HCT116 (cell line): ENCODE results near the gene PPM1E. TPM values are rescaled to one million over a fixed set of nuclear protein-coding genes. Genes with fewer than 3 reads are reported as not detected.

Experiments
- ATAC-seq: fragments of 200-7000 bp; cut with Tn5 transposase; 2 replicates; pipeline ENCODE4 v1.9.1; 2020; ENCODE audit warnings: mild to moderate bottlenecking, moderate library complexity
- BruUV-seq: library from RNA; stranded (reverse); fragments of 400-500 nt; replicated peaks from 2 replicates; lab custom pipeline; 2021; lab: Mats Ljungman, UMichigan
- CTCF ChIA-PET: fragments of 300-600 bp; sonication (Branson Sonifier 250); formaldehyde crosslinking; loops from one replicate; lab custom pipeline; 2021; ENCODE audit warnings: antibody characterized with exemption; lab: Charles Lee
- POLR2A ChIA-PET: fragments of 300-600, 350-600 bp; sonication (Branson Sonifier 250); formaldehyde crosslinking; loops from one replicate; lab custom pipeline; 2021; ENCODE audit warnings: antibody characterized with exemption; lab: Charles Lee
- RAD21 ChIA-PET, 2 experiments: fragments of 300-600 bp; sonication (Branson Sonifier 250); formaldehyde crosslinking; loops; one replicate each; lab custom pipeline; 2023; ENCODE audit warnings: low total read pairs in 2 of 2; ENCODE audit not compliant: uncharacterized antibody in 2 of 2, unreplicated experiment in 2 of 2, low non-redundant PET in 1 of 2; lab: Charles Lee
- DNase-seq: peaks from one replicate; pipeline ENCODE4 v3.0.0-alpha.2; 2010; ENCODE audit warnings: low read depth, low spot score
- H2AFZ ChIP-seq: fragments of 200-600 bp; shearing (Covaris generic), sonication (generic); 2 replicates; pipeline ENCODE4 v1.6.1; 2017; ENCODE audit warnings: low read depth, mixed run types, mixed read lengths, antibody characterized with exemption, low read length; ENCODE audit not compliant: poor library complexity, severe bottlenecking
- H3K27ac ChIP-seq: 2 replicates; pipeline ENCODE4 v1.5.1; 2012; ENCODE audit warnings: low read depth, low read length
- H3K27me3 ChIP-seq: fragments of 200-600 bp; sonication (generic); 2 replicates; pipeline ENCODE4 v1.6.1; 2016; ENCODE audit warnings: mixed run types, low read length, mixed read lengths; ENCODE audit not compliant: insufficient read depth
- H3K36me3 ChIP-seq, 2 experiments: fragments of 200-500 bp in 1 of 2; fragments of 200-600 bp in 1 of 2; sonication (Bioruptor generic) in 1 of 2; sonication (generic) in 1 of 2; 2 replicates each; pipeline versions ENCODE4 v1.5.1 to v1.6.1; 2014 to 2016; ENCODE audit warnings: low read length in 2 of 2, inconsistent platforms in 1 of 2, mixed read lengths in 1 of 2, mixed run types in 1 of 2; ENCODE audit not compliant: insufficient read depth in 2 of 2, control insufficient read depth in 1 of 2
- H3K4me1 ChIP-seq, 2 experiments: fragments of 200-600 bp in 1 of 2; sonication (generic) in 1 of 2; 2 replicates each; pipeline versions ENCODE4 v1.5.1 to v1.6.1; 2012 to 2017; ENCODE audit warnings: low read length in 2 of 2, inconsistent platforms in 1 of 2, mild to moderate bottlenecking in 1 of 2, mixed read lengths in 1 of 2, mixed run types in 1 of 2, moderate library complexity in 1 of 2; ENCODE audit not compliant: insufficient read depth in 2 of 2, control insufficient read depth in 1 of 2
- H3K4me2 ChIP-seq: fragments of 200-600 bp; sonication (generic); 2 replicates; pipeline ENCODE4 v1.6.1; 2017; ENCODE audit warnings: mixed run types, low read length, mixed read lengths
- H3K4me3 ChIP-seq, 2 experiments: fragments of 200-600 bp in 1 of 2; sonication (generic) in 1 of 2; replicated peaks in 1 of 2; 2 replicates each; pipeline ENCODE4 v1.5.1; 2011 to 2016; ENCODE audit warnings: low read length in 2 of 2, control low read depth in 1 of 2, low read depth in 1 of 2, mild to moderate bottlenecking in 1 of 2, mixed read lengths in 1 of 2, mixed run types in 1 of 2
- H3K79me2 ChIP-seq: fragments of 200-600 bp; sonication (generic); 2 replicates; pipeline ENCODE4 v1.6.1; 2017; ENCODE audit warnings: mild to moderate bottlenecking, mixed run types, low read length, moderate library complexity, mixed read lengths; ENCODE audit not compliant: insufficient read depth
- H3K9ac ChIP-seq: fragments of 200-600 bp; sonication (generic); 2 replicates; pipeline ENCODE4 v1.6.1; 2016; ENCODE audit warnings: low read length, mixed read lengths
- H3K9me2 ChIP-seq: fragments of 200-600 bp; sonication (generic), shearing (Covaris generic); 2 replicates; pipeline ENCODE4 v1.6.1; 2017; ENCODE audit warnings: mixed run types, mild to moderate bottlenecking, moderate library complexity; ENCODE audit not compliant: insufficient read depth
- H3K9me3 ChIP-seq, 2 experiments: fragments of 200-500 bp in 1 of 2; fragments of 200-600 bp in 1 of 2; sonication (Bioruptor generic) in 1 of 2; sonication (generic) in 1 of 2; 2 replicates each; pipeline ENCODE4 v1.6.1; 2014 to 2017; ENCODE audit warnings: low read length in 2 of 2, mixed read lengths in 2 of 2, inconsistent platforms in 1 of 2, low read depth in 1 of 2, mild to moderate bottlenecking in 1 of 2, mixed run types in 1 of 2, moderate library complexity in 1 of 2; ENCODE audit not compliant: control insufficient read depth in 1 of 2, insufficient read depth in 1 of 2
- H4K20me1 ChIP-seq: fragments of 200-600 bp; sonication (generic), shearing (Covaris generic); 2 replicates; pipeline ENCODE4 v1.6.1; 2017; ENCODE audit warnings: mixed run types, mild to moderate bottlenecking, moderate library complexity; ENCODE audit not compliant: insufficient read depth
- ATF3 ChIP-seq: IDR thresholded peaks from 2 replicates; pipeline ENCODE4 v1.6.1; 2012
- EGR1 ChIP-seq: IDR thresholded peaks from 2 replicates; pipeline ENCODE4 v1.6.1; 2012; ENCODE audit warnings: low read depth
- MAX ChIP-seq: IDR thresholded peaks from 2 replicates; pipeline ENCODE4 v1.6.1; 2012
- POLR2A ChIP-seq: IDR thresholded peaks from 2 replicates; pipeline ENCODE4 v1.7.0; 2011; ENCODE audit warnings: borderline replicate concordance; ENCODE audit not compliant: insufficient read depth, insufficient read length; ENCODE audit errors: extremely low read depth
- POLR2AphosphoS5 ChIP-seq: IDR thresholded peaks from 2 replicates; pipeline ENCODE4 v1.6.1; 2011; ENCODE audit warnings: mild to moderate bottlenecking, low read depth, low read length, moderate library complexity
- SP1 ChIP-seq: IDR thresholded peaks from 2 replicates; pipeline ENCODE4 v1.6.1; 2012; ENCODE audit warnings: low read depth
- TCF7L2 ChIP-seq: IDR thresholded peaks from 2 replicates; pipeline ENCODE4 v1.7.0; 2011; ENCODE audit warnings: borderline replicate concordance, inconsistent platforms; ENCODE audit not compliant: insufficient read depth, insufficient read length; ENCODE audit errors: extremely low read depth
- YY1 ChIP-seq: IDR thresholded peaks from 2 replicates; pipeline ENCODE4 v1.6.1; 2011; ENCODE audit warnings: low read length, low read depth, moderate library complexity, mild to moderate bottlenecking; ENCODE audit not compliant: insufficient replicate concordance; ENCODE audit errors: extremely low read depth
- intact Hi-C: fragments of 100-400 bp; cut with micrococcal nuclease; formaldehyde crosslinking; loops from 2 replicates; pipeline ENCODE4 v1.10.0; 2022
- total RNA-seq: library from RNA; stranded (reverse); gene quantifications from one replicate; pipeline ENCODE4 v1.2.1, GENCODE V29; 2021; ENCODE audit not compliant: unreplicated experiment

Gene PPM1E
- total RNA-seq, 1 experiment from 2014 or later, result 0.02 TPM

DNA sequence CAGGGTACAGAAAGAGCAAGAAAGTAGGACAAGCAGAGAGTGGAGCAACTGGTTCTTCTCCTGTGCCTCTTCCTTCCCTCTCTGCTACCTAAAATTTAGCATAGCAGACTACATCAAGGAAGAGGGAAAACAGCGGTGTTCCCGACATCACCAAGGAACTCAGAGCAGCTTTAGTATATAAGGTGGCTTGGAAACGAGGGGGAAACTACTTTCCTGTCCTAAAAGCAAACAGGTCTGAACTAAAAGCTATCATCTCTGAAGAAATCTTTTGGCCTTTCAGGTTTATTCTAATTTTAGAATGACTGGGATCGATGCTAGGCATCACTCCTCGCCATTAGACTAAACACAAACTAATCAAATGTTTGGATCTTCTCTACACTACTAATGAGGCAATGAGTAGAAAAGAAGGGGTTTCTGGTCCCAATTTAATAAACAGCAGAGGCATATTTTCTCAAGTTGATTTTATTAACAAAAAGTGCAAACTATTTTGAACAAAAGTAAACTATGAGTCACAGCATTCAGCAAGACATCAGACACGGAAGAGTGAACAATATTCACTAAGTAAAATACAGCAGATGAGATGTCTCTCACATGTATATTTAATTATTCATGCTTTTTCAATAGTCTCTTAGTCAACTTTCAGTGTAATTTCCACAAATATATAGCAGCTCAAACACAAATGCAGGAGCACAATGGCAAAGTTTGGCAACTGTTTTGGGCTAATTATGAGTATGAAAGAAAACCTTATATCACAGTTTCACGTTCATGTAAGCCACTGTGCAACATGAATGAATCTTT, 242.3 kb downstream of the PPM1E start:
- ChIA-PET RAD21 (no interaction called here), CTCF (no interaction called here)
- Histone ChIP-seq H3K9ac (no peak overlapping the region), H3K27me3 (no peaks in the 10 kb centered on the region), H3K27ac (no peak overlapping the region), H4K20me1 (no peaks in the 10 kb centered on the region), H3K4me1 (peaks cover 0 to 11% of the 10 kb centered on the region in 2 experiments; a peak in 2 of 4 replicates), H3K4me3 (no peak overlapping the region), H3K79me2 (no peaks in the 10 kb centered on the region)
- no peak for ATAC-seq
- TF ChIP-seq EGR1, result no peak
- TF ChIP-seq SP1, result no peak
- TF ChIP-seq POLR2AphosphoS5, result no peak
- TF ChIP-seq, all 23 proteins: peak for 0
- Histone ChIP-seq H3K9me3 (no peaks in the 10 kb centered on the region), H3K4me2 (no peak overlapping the region), H2AFZ (no peak overlapping the region), H3K9me2 (no peaks in the 10 kb centered on the region), H3K36me3 (peaks cover 15 to 17% of the 10 kb centered on the region in 2 experiments; a peak in 3 of 4 replicates)
- no TSS peak for BruUV-seq
- intact Hi-C loops, result no loop called here
- no peak for DNase-seq
- POLR2A ChIA-PET, result no interaction called here

DNA sequence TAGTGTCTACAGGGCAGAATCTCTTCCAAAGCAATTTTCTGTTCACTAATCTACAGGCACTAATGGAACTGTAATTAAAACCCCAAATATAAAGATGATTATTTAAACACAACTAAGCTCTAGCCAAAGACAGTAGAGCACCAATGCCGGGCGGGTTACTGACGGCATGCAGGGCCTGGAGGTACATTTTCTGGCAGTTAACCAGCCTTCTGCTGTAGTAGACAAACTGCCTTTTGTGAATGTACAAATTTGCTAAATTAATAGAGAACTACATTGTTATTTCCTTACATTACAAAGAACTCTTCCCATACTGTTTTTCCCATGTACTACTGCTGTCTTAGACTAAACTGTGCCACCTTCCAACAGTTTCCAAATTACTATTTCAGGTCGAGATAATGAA, 243.2 kb downstream of the PPM1E start:
- no peaks in the 10 kb centered on the region for H3K27me3 ChIP-seq
- no peaks in the 10 kb centered on the region for H3K9me2 ChIP-seq
- H3K9me3 ChIP-seq, result no peaks in the 10 kb centered on the region
- ATAC-seq (no peak), DNase-seq (no peak)
- POLR2A ChIA-PET, result no interaction called here
- no peaks in the 10 kb centered on the region for H3K79me2 ChIP-seq
- no peak overlapping the region for H3K4me3 ChIP-seq
- H3K9ac ChIP-seq, result no peak overlapping the region
- no peaks in the 10 kb centered on the region for H4K20me1 ChIP-seq
- CTCF ChIA-PET, result no interaction called here
- TF ChIP-seq ATF3 (no peak), YY1 (no peak), TCF7L2 (no peak), MAX (no peak), POLR2A (no peak)
- no TSS peak for BruUV-seq
- RAD21 ChIA-PET, result no interaction called here
- H2AFZ ChIP-seq, result no peak overlapping the region
- no peak overlapping the region for H3K4me2 ChIP-seq
- H3K4me1 ChIP-seq, result peaks cover 0 to 1% of the 10 kb centered on the region in 2 experiments; a peak in 1 of 4 replicates
- intact Hi-C loops, result no loop called here
- H3K36me3 ChIP-seq, result peaks cover 9 to 17% of the 10 kb centered on the region in 2 experiments; a peak in 3 of 4 replicates
- no peak overlapping the region for H3K27ac ChIP-seq
